T-helper 1 cell (primary cell): ENCODE measurements around the gene PCDH9.

Experiments used
- DNase-seq, 5 donors: peaks; one replicate each; pipeline ENCODE4 v3.0.0-alpha.2; 2012 to 2020

The PCDH9 gene

GRCh38 chr13:67077132-67077531 is 153.0 kb downstream of the PCDH9 start:
- no peak for DNase-seq

- no peak for DNase-seq
Measured at GRCh38 chr13:67076378-67076777, 153.8 kb downstream of the PCDH9 start.

- DNase-seq = no peak
Measured at GRCh38 chr13:67075239-67075638, 154.9 kb downstream of the PCDH9 start.

GRCh38 chr13:67071918-67072598 is 158.1 kb downstream of the PCDH9 start:
- DNase-seq = no peak

DNA sequence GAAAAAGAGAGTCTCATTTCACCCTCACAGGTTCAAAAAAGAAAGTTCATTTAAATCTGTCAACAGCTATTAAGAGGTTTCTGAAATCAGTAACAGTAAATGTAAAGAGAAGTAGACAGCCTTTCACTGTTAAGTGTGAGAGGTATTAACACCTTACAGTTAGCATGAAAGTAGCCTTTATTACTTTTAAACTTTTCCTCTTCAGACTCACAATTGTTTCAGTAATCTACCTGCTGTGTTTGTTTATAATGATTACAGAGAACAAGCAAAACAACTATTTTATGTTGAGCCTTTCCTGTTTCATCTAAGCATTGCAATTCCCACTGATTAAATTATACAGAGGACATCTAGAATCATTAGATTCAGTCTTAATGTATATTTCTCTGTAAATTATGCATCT is 159.8 kb downstream of the PCDH9 start:
- DNase-seq = no peak

- DNase-seq = no peak
Measured at GRCh38 chr13:67069117-67069767, 160.9 kb downstream of the PCDH9 start.

DNA sequence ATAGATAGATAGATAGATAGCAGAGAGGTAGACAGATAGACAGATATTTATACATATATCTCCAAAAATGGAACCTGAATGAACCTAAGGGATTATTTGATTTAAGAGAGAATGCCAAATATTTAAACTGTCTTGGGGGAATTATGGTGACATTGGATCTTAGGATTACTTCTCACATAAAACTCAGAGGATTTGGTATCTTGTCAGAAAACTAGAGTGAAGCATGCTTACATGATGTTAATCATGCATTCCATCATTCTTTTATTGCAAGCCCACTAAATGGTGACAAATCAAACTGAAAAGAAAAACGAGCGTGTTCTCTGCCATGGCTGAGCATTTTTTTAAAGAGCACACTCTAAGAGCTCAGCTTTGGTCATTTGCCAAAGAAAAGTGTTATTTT is 165.2 kb downstream of the PCDH9 start:
- no peak for DNase-seq

DNA sequence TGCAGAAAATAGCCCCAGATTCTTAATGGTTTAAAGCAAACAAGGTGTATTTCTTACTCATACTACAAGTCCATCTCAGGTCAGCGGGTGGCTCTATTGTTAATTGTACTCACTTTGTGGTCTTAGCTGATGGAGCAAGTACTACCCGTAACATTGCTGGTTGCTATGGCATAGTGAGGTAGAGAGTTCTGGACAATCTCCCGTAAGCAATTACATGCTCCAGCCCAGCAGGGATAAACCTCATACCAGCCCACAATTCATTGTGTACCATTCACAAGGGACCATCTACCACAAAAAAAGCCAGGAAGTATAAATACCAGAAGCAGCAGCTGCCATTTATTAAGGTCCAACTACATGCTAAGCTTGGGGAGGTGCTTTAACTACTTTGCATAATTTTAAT is 167.1 kb downstream of the PCDH9 start:
- DNase-seq = no peak

DNA sequence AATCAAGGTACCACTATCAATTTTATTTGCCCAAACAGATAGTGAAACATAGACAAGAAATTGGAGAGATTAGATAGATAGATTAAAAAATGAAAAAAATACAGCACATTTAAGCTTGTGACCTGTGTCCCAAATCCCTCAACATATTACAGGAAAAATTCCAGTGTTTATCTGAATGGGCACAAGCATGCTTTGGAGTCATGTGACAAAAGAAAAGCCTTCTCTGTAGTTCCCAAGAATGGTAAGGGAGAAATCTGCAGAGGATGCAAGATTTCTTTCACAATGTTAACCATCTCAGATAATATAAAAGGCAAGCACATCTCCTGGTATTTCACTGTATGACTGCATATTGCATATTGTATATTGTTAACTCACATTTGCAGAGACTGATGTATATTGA is 168.0 kb downstream of the PCDH9 start:
- no peak for DNase-seq

- no peak for DNase-seq
Measured at GRCh38 chr13:67061750-67062149, 168.4 kb downstream of the PCDH9 start.

DNA sequence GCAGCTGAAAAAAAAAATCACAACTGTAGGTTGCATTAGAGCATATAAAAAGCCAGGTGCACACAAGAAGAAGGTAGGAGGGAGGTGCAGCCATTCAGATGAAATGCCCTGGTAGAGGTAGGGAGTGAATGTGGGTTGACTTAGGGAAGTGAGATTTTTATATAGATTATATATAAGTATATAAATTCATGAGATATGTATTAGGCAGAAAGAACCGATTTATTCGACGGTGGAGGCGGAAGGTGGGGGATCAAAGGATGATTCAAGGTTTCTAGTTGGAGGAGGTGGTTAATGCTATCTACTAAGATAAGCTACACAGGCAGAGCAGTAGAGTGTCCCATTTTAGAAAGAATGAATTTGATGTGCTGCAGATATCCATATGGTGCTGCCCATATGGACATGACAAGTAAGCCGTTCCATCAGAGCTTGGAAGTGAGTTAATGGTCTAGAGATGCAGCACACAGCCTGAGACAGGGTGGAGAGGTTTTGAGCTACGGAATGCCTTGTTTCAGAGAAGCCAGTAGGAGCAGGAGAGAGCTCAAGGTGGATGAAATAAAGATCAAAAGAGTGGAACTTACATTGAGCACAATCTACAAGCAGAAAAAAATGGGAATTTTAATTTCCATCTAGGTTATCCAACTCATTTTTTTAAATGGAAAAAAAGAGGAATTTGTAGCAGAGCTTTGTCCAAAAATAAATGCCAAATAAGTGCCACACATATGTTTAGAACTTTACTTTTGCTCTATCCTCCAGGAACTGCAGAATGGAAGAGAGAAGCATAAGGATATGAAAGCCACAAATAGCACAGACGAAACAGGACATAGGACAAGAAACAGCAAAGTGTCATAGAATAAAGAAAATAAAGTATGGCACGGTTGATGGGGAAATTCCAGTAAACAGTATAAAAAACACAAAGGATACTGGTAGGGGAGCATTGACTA is 177.3 kb downstream of the PCDH9 start:
- DNase-seq = no peak

DNA sequence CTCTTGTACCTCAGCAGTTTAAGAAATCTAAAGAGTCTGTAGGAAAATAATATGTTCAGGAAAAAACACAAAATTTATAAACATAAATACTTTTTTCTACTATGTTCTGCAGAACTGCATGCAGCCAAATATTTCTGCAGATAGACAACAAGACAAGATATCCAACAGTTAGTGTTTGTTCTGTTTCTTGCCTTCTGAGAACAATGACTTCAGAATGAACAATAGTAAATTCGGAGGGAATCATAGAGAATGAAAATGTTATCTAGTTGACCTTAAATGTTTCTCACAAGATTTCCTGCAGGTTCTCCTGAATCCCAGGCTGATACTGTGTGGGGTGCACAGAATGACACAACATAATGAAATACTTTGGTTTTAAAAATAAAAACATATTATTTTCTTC is 180.4 kb downstream of the PCDH9 start:
- DNase-seq = no peak

DNA sequence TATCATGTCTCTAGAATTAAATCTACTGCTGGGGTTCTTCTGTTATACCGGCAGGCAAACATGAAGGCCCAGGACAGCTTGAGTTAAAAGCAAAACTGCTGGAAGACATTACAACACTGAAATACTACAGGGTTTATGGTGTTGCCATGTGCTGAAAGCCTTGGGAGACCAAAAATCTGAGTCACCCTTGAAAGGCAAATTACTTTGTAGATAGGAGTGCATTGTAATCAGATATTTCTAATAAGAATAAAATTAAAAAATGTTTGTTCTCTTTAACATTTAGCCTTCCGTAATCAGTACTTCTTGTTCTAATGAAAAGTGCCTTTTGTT is 181.3 kb downstream of the PCDH9 start:
- DNase-seq = no peak

GRCh38 chr13:67048084-67048820 is 181.9 kb downstream of the PCDH9 start:
- no peak for DNase-seq

- DNase-seq = no peak
Measured at GRCh38 chr13:67045357-67045756, 184.8 kb downstream of the PCDH9 start.

- no peak for DNase-seq
Measured at GRCh38 chr13:67043901-67044300, 186.2 kb downstream of the PCDH9 start.

DNA sequence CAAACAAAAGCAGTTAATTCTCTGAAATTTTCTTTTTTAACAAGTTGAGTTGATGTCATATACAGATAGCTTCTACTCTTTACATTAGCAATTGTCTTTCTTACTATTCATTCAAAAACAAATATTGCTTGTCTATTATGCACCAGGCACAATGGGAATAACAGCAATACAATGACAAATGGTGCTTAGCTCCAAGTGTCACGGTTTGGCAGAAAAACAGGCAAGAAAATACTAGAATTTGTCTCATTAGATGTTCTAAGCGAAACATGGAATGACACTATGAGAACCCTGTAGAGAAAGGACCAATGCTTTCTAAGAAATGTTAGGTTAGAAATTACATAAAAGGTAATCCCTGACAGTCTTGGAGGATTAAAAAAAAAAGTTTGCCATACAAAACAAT is 187.6 kb downstream of the PCDH9 start:
- DNase-seq = no peak

DNA sequence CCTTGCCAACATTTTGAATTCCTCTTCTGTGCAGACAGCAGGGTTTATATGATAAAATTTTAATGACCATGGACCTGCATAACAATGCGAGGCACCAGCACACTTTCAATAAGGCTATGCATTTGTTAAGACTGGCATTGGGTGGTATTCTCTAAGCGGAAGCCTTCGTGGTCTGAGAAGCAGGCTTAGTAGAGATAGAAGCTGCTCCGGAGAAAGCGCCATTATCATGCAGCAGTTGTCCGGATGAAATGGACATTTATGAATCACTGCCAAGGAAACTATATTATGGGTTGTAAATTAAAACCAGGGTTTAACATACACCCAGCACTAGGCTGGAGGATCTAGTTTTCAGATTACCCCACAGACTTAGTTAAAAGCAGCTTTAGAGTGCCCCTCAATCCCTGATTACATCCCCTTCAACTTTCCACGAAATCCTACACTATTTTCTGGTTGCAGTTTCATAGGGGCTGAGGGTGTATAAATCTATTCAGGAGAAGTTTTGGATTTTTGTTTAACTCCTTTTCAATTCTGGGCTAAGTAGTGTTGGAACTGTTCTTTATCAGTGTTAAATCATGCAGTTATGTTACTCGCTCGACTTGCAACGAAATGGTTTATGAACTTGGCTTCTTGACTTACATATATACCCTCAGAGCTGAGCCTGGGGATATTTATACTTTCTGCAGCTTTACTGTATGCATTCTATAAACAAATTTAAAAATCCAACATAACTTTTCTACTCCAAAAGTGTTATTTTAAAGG is 193.3 kb downstream of the PCDH9 start:
- no peak for DNase-seq

- DNase-seq = no peak
Measured at GRCh38 chr13:67033170-67033569, 197.0 kb downstream of the PCDH9 start.

DNA sequence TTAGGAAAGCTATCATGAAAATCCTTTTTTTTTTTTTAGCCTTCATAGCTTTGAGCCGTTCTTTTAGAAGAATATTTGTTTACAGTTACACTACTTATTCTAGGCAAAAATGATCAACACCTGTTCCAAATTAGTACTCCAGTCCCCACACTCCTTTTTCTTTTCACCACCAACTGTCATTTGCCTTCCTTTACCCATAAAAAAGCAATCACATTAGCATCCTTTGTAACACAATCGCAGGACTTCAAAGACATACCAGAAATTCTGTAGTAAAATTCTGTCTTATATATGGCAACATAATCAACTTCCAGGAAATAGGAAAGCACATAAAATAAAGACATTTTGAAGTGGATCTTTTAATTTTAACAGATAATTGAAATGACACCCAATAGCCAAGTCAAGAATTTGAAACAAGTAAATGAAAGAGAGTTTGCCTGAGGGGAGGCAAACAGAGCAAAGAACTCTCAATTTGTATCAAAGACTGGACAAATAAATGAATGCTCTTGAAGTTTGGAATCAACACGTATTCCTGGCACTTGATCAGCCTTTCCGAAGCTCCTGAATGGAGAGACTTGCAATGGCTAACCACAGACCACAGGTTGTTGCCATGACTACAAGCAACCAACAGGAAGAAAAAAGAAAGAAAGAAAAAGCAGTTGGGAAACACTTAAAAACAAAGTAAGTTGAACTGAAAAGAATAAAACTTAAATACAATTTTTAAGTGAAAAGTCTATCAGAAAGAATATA is 206.8 kb downstream of the PCDH9 start:
- DNase-seq = no peak

GRCh38 chr13:67018775-67019174 is 211.4 kb downstream of the PCDH9 start:
- DNase-seq = no peak

- no peak for DNase-seq
Measured at GRCh38 chr13:67017276-67017675, 212.9 kb downstream of the PCDH9 start.
